NCI-H69 (cell line): ENCODE data around the gene PHACTR4.
"Not testable (repeated sequence)": the region's sequence is repeated elsewhere in the genome, so short reads cannot be mapped to it uniquely, and the experiment has no call there.

ENCODE experiments used
- DNase-seq: peaks from one replicate; lab custom pipeline; 2025; lab: John Stamatoyannopoulos, UW

PHACTR4 gene

DNA sequence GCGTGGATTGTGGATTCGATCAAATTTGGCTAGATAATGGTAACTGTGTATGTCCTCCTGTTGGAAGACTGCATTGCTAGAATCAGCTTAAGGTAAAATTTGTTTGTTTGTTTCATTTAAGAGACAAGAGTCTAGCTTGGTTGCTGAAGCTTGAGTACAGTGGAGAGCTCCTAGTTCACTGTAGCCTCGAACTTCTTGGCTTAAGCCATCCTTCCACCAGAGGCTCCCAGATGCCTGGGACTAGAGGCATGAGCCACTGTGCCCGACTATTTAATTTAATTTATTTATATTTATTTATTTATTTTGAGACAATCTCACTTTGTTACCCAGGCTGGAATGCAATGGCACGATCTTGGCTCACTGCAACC is 1.5 kb downstream of the PHACTR4 start:
- DNase-seq: no peak

DNA sequence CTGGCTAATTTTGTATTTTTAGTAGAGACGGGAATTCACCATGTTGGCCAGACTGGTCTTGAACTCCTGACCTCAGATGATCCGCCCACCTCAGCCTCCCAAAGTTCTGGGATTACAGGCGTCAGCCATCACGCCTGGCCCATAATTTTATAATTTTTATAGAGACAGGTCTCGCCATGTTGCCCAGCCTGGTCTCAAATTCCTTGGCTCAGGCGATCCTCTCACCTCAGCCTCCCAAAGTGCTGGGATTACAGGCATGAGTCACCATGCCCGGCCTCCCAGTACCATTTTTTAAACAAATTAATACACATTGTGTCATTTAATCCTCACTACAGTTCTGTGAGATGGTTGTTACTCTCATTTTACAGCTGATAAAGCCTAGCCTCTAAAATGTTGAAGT is 3.9 kb downstream of the PHACTR4 start:
- DNase-seq: not testable (repeated sequence)

DNA sequence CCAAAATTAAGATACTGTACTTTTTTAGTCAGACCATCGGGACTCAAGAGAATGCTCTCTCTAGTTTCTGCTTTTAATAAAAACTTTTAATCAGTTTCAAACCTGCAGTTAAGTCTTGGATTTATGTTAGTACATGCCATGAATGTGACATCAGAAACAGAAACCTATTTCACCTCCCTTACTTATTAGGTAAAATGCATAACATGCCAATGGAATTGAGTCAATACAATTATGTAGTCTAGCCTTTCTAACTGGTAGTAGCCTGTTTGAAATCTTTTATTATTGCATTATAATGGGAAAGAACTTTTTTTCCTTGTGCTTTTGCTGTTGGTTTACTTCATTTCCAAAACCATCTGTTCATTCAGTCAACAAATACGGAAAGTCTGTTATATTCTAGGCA is 4.8 kb downstream of the PHACTR4 start:
- DNase-seq: no peak

- DNase-seq: not testable (repeated sequence)
Observed at GRCh38 chr1:28375598-28375997, 6.1 kb downstream of the PHACTR4 start.

GRCh38 chr1:28376195-28376594 is 6.7 kb downstream of the PHACTR4 start:
- DNase-seq: not testable (repeated sequence)

GRCh38 chr1:28378906-28379305 is 9.4 kb downstream of the PHACTR4 start:
- no peak for DNase-seq

- DNase-seq: no peak
Observed at GRCh38 chr1:28380394-28380793, 10.9 kb downstream of the PHACTR4 start.

DNA sequence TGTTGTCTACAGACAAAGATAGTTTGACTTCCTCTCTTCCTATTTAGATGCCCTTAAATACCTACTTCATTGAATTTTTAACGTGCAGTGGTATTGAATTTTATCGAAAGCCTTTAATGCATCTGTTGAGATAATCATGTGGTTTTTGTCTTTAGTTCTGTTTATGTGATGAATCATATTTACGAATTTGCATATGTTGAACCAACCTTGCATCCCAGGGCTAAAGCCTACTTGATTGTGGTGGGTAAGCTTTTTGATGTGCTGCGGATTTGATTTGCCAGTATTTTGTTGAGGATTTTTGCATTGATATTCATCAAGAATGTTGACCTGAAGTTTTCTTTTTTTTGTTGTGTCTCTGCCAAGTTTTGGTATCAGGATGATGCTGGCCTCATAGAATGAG is 14.2 kb downstream of the PHACTR4 start:
- DNase-seq: not testable (repeated sequence)

- no peak for DNase-seq
Observed at GRCh38 chr1:28392027-28392652, 22.6 kb downstream of the PHACTR4 start.

- no peak for DNase-seq
Observed at GRCh38 chr1:28394136-28394535, 24.6 kb downstream of the PHACTR4 start.

- DNase-seq: no peak
Observed at GRCh38 chr1:28395181-28395580, 25.6 kb downstream of the PHACTR4 start.

- DNase-seq: no peak
Observed at GRCh38 chr1:28401760-28402159, 32.2 kb downstream of the PHACTR4 start.

- DNase-seq: no peak
Observed at GRCh38 chr1:28409090-28409489, 39.5 kb downstream of the PHACTR4 start.

DNA sequence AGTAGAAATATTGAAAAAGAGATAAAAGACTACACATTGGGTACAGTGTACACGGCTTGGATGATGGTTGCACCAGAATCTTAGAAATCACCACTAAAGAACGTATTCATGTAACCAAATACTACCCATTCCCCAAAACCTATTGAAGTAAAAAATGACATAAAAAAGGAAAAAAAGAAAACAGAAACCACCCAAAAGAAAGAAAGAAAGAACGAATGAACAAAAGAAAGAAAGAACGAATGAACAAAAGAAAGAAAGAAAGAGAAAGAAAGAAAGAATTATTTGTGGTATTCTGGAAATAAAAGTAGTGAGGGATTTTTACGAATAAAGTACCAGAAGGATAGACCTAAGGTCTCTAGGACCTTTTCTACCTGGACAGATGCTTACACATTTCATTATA is 42.1 kb downstream of the PHACTR4 start:
- DNase-seq: no peak

DNA sequence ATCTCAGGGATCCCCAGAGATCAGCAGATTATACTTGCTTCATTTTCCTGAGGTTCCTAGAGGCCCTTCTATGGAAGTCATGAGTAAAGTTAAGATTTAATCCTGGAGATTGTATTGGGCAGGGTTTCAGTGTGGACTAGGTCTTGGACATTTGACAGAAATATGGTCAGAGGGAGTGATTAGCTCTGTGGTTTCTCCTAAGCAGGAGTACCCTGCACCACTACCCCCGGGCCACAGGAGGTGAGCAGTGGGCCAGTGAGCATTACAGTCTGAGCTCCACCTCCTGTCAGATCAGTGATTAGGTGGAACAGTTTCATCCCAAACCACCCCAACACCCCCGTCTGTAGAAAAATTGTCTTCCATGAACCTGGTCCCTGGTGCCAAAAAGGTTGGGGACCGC is 43.2 kb downstream of the PHACTR4 start:
- no peak for DNase-seq

DNA sequence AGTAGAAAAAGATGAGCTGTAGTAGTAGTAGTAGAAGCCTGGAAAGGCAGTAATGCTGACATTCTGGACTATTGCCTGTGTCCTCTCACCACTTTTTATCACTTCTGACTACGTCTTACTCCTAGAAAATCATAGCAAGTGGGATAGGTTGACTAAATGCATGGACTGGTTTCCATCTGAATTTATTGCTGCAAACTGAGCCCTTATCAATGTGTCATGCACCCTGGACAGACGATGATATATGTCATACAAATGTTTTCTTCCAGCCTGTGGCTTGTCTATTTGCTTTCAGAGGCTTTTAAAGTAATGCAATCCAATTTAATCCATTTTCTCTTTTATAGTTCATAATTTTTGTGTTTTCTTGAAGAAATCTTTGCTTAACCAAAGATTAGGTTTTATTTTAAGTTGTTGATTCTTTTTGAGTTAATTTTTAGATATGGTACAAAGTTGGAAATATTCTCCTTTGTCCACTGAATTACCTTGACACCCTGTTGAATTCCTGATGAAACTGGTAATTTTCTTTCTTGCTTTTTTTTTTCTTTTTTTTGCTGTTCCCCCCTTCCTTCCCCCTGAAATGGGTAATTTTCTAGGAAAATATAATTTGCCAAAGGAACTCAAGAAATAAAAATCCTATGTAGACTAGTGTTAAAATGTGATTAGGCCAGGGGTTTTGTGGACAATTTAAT is 47.1 kb downstream of the PHACTR4 start:
- DNase-seq: no peak

- DNase-seq: no peak
Observed at GRCh38 chr1:28417441-28417922, 47.9 kb downstream of the PHACTR4 start.

- DNase-seq: no peak
Observed at GRCh38 chr1:28417926-28418637, 48.5 kb downstream of the PHACTR4 start.

DNA sequence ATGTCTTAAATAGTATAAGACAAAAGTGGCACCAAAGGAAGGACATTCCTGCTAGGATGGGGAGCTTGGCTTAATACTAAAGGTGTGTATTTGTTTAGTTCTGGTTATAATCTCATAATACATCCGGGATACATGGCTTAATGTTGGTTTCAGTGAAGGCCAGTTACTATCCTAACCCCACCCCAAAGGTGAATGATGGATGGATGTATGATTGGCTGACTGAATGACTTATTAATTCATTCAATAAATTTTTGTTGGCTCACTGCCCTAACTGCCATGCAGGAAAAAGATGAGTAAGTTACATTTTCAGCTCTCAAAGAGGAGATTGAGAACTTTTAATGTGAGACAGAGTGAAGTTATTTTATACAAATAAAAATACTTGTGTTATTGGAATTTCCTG is 52.2 kb downstream of the PHACTR4 start:
- no peak for DNase-seq

DNA sequence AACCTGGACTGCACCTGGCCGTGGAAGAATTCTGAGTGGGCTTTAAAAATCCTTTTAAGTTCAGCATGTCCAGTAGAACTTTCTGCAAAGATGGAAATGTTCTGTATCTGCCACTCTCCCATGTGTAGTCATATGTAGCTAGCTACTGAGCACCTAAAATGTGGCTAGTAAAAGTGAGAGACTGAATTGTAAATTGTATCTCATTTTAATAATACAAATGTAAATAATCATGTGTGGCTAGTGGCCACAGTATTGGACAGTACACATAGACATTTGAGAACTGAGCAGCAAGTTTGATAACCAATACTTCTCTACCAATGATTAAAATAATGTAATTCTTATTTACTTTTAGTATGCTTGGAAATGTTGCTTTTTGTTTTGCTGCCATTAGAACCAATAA is 57.3 kb downstream of the PHACTR4 start:
- DNase-seq: no peak

DNA sequence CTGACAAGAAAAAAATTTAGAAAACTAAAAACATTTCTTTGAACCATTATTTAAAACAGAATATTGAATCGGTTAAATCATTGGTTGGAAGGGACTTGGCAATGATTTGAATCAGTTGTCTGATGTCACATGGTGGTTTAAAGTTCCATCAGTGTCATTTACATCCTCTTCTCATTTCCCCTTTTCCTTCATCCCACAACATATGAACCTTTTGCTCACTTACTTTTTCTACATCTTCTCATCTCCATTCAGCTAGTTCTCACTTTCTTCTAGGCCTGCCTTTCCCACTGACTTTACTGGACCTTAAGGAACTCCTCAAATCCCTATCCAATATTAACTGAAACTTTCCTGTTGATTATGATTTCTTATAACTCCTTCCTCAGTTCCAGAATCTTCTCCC is 58.5 kb downstream of the PHACTR4 start:
- no peak for DNase-seq

DNA sequence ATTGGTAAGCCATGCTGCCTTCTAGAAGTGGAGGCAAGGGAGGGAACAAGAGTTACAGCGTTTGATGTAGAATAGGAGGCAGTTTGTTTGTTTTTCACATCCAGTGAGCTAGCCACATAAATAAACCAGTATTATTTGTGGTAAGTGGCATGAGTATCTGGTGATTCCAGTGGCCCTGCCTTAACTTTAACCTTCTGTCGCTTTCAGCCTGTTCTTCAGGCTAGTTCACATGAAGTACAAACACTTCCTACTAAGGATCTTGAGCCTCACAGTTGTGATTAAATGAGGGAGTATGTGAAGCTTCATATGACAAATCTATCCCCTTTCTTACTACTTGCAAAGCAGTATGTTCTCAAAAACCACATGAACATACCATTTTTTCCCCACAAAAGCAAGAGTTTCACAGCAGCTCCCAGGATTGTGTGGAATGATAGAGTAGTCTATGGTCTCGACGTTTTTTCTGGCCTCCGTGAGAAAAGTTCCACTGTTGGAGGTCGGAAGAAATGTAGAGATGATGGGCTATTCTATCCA is 59.5 kb downstream of the PHACTR4 start:
- no peak for DNase-seq

GRCh38 chr1:28436211-28436769 is 66.8 kb downstream of the PHACTR4 start:
- DNase-seq: no peak
